ENCODE measurements around the gene POLR2B.
"Not testable (repeated sequence)": the region's sequence is repeated elsewhere in the genome, so short reads cannot be mapped to it uniquely, and the experiment has no call there.

Gene POLR2B

GRCh38 chr4:57059890-57060716, 81.4 kb downstream of the POLR2B start:
- DNase-seq = no peak

DNA sequence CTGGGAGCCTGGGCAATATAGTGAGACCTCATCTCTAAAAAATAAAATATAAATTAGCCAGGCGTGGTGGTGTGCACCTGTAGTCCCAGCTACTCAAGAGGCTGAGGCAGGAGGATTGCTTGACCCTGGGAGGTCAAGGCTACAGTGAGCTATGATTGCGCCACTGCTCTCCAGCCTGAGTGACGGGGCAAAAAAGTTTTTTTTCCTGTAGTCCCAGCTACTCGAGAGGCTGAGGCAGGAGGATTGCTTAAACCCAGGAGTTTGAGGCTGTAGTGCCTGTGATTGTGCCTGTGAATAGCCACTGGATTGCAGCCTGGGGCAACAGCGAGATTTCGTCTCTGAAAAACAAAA, 82.0 kb downstream of the POLR2B start:
- DNase-seq = not testable (repeated sequence)

DNA sequence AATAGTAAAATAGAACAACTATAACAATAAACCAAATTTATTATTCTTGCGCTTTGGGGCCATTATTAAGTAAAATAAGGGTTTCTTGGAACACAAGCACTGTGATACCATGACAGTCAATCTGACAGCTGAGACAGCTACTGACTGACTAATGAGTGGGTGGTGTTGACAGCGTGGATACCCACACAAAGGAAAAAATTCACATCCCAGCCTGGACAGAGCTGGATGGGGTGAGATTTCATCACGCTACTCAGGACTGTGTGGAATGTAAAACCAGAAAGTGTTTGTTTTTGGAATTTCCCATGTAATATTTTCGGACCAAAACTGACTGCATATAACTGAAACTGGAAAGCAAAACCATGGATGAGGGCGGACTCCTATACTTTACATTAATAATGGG, 82.7 kb downstream of the POLR2B start:
- no peak for DNase-seq

- no peak for DNase-seq
These were observed 84.8 kb downstream of the POLR2B start for GRCh38 chr4:57063518-57063917.

- no peak for DNase-seq
These were observed 85.4 kb downstream of the POLR2B start for GRCh38 chr4:57064120-57064519.

DNA sequence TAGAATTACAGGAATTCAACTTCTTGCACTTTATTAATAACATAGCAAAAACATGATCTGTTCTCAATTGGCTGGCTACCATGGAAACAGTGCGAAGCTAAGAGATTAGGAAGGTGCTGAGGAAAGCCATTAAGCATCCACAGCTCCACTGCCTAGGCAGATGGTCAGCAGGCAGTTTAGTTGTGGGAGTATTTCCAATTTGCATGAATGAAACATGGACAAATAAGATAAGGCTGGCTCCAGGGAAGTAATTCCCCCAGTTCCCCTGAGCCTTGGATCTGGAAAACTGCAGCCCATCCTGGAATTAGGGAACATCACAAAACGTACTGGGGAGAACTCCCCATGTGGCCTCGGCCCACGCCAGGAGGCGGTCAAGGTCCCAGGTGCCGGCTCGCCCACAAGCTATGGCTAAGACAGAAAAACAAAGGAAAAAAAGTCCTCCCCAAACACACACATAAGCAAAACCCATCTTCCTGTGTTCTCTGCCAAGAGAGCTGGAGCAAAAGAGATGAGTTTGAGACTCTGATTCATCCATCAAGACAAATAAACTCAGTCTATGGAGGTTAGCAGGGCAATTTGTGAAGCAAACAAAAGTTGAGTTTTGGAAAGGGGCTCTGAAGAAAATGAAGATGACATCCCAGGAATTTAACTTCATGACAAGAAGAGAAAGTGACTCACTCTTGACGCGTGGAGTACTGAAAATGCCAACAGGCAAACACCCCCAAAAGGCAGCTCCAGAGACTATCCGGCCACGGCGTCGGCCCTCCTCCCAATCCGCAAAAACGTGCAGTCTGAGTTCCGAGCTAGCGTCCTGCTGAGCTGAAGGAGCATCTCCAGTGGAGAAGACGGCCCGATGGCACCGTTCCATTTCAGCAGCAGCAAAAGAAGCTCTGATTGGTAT, 86.4 kb downstream of the POLR2B start:
- DNase-seq = peak; percentile 34

DNA sequence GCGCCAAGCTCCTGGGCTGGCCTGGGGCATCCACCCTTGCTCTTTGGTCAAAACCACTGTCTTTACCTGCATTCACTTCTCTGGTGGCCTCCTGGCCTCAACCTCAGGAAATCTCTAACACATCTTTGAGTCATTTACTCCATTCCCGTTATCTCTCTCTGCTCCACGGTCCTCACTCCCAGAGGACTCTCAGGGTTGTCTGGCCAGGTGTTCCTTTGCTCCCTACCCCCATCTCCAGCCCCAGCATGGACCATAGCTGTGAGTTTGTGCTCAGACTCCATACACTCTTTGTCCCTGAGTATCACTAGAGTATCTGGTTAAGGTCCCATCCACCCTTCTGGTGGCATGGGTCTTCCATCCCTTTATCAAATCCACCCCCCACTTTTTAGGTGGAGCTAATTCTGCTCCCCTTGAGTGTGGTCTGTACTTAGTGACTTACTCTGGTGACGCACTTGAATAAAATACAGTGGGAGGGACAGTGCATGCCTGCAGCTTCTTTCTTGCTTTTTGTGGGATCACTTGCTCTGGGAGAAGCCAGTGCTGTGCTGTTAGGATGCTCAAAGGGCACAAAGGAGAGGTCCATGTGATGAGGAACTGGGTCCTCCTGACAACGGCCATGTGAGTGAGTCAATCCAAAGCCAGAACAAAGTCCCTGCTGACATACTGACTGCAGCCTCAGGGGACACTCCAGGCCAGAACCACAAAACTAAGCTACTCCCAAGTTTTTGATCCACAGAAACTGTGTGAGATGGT, 87.2 kb downstream of the POLR2B start:
- DNase-seq = no peak

DNA sequence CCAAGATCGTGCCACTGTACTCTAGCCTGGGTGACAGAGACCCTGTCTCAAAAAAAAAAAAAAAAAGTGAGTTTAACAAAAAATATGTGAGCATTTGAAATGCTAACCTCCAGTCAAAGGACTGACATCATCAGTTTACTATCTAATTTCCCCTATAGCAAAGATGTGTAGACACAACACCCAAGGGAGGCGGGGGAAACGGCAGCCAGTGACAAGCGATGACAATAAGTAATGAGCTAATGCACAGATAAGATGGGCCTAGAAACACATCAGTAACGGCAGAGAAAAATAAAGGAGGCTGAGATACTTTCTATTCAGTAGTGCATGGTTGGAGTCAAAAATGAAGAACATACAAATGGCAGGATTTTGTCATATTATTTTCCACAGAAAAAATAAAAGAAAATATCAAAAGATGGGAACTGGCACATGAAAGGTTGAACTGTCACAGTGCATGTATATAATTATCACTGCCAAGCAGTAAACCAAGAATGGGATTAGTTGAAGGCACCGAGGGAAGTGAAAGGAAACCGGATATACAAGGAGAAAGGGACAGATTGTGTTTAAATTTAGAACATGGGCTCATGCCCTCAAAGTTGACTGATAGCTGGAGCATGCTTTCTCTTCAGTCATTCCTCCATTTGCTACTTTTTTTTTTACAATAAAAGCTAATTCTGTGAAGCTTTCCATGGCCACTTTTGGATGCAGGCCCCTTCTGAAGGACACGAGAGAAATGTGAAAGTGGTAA, 89.7 kb downstream of the POLR2B start:
- DNase-seq = no peak

GRCh38 chr4:57070461-57070860, 91.8 kb downstream of the POLR2B start:
- DNase-seq = no peak

DNA sequence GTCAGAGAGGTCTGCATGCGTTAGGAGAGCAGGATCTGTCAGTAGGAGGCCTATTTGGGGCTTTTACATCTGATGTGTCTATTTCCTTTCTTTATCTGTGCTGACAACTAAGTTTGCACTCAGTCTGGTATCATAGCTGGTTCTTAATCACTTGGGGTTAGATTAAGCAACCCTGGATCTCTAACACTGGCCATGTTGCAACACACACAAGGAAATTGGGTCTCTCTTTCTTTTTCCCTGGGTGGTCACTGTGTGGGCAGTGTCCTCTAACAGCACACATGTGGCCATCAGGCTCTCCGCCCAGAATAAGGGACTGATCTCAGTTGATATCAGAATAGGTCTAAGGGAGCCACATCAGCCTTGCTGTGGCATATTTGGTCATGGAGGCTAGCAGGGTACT, 92.6 kb downstream of the POLR2B start:
- DNase-seq = no peak

DNA sequence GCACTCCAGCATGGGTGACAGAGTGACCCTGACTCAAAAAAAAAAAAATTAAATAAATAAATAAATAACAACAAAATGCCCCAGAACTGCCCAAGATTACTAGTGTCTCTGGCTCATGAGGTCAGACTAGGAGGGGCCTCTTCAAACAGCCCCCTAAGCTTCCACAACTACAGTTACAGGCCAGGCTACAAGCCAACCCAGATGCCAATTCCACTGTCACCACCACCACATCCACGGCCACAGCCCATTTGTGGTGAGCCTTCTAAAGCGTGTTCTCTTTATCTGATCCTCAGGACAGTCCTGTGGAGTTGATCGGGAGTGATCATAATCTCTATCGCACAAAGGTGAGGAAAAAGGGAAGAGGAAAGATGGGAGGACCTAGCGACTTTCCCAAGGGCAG, 94.9 kb downstream of the POLR2B start:
- DNase-seq = no peak

GRCh38 chr4:57074744-57075143, 96.0 kb downstream of the POLR2B start:
- DNase-seq = no peak

GRCh38 chr4:57075367-57075766, 96.7 kb downstream of the POLR2B start:
- no peak for DNase-seq

DNA sequence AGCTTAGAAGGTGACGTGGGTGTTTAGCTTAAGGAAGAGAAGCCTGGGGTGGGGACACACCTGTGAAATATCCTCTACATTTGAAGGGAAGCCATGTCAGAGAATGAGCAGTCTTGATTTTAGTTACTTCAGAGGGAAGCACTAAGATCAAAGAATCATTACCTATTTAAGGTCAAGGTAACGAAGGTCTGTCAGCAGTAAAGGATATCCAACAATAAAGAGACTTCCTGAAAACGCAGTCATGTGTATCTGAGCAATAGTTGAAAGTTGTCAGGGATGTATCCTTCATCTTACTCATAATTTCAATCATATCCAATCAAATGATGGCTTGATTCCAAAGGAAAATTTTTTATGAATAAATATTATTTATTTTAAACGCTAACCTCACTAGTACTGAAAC, 98.0 kb downstream of the POLR2B start:
- no peak for DNase-seq

GRCh38 chr4:57077550-57078343, 99.1 kb downstream of the POLR2B start:
- no peak for DNase-seq

DNA sequence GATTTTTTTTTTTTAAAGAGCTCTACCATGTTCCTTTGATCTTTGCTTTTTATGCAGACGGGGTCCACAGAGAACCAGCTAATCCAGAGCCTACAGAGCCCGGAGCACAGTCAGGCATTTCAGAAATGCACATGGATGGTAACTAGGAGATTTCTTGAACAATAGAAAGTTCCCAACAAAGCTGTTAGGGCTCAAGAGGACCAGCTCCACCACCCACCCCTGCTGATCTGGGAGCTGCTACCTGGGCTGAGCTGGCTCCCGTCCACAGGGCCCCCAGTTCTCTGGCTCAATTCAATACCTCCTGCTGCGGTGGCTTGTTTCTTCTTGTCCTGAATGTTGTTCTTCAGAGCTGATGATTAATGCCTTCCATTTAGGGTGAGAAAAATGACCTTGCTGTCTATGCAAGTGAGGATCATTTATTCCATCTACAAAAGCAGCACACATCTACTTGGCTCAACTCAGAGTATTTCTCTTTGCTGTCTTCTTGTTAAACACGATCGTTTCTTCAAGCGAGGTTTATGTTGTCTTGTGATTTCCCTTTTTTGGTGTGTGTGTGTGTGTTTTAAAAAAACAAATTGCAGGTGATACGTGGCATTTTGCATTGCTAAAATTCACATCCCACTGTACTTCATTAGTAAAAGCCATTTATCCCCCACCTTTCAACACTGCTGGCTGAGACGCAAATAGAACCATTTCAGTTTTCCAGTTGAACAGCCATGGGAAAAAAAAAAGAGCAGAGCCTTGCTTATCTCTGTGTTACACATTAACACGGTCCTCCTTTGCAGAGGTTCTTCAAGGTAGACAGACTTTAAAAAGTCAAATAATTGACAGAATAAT, 100.2 kb downstream of the POLR2B start:
- no peak for DNase-seq
